NT2/D1 (cell line): ENCODE measurements around the gene TOM1L2.

Experiments
- YY1 ChIP-seq: IDR thresholded peaks from 2 replicates; pipeline ENCODE4 v1.6.1; 2011; ENCODE audit not compliant: insufficient read length, insufficient read depth
- ZNF274 ChIP-seq: IDR thresholded peaks from 2 replicates; pipeline ENCODE4 v1.6.1; 2011; ENCODE audit warnings: mild to moderate bottlenecking, low read depth, low read length

GRCh38 chr17:17798010-17798556, 174.1 kb downstream of the TOM1L2 start:
- TF ChIP-seq YY1 (no peak), ZNF274 (no peak)
